ENCODE data around the gene UNC13A.

DNA sequence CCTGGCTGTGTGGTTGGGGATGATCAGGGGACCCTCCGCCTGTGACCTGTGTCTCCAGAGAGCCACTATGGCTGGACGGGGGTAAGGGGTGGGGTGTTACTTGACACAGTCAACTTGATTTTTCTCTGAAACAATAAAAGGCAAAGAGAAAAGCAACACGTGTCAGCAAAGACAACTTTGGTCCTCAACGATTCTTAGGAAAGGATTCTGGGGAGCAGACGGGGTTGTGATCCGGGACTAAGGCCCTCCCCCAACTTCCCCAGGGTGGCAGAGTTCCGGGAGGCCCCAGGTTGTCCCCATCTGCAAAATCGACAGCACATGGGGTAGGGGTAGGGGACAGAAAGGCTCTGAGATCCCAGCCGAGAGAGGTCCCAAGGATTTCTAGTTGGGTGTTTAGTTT is 86.5 kb downstream of the UNC13A start:
- TF ChIP-seq POLR2AphosphoS5 (IDR thresholded peaks at IDR 0.05; ENCODE audit: low read depth, low read length): no peak; the same call in 1 of the 2 replicates
- no peak for TF ChIP-seq REST (IDR thresholded peaks at IDR 0.05; ENCODE audit: insufficient read depth in 1 of 2, low read depth in 2 of 2, low read length in 2 of 2)
- no peak for TF ChIP-seq TAF1 (IDR thresholded peaks at IDR 0.05; ENCODE audit: borderline replicate concordance, insufficient read depth, low read length)
- no peak for TF ChIP-seq SIN3A (IDR thresholded peaks at IDR 0.05; ENCODE audit: borderline replicate concordance, insufficient read depth, low read length)
- no peak for TF ChIP-seq FOXP2 (optimal IDR thresholded peaks at IDR 0.05; ENCODE audit: borderline replicate concordance, extremely low read depth, extremely low read length, insufficient read depth)

Measured in PFSK-1 (cell line).